Fibroblast of villous mesenchyme (primary cell): ENCODE results near the gene SAMD4B. TPM values are rescaled to one million over a fixed set of nuclear protein-coding genes. Genes with fewer than 3 reads are reported as not detected.
"Not testable (repeated sequence)": the region's sequence is repeated elsewhere in the genome, so short reads cannot be mapped to it uniquely, and the experiment has no call there.

ENCODE experiments used
- DNase-seq: peaks from one replicate; pipeline ENCODE4 v3.0.0-alpha.2; 2010; ENCODE audit warnings: low read depth
- H3K4me3 ChIP-seq: 2 replicates; pipeline ENCODE4 v1.5.1; 2011; ENCODE audit warnings: low read depth, mild to moderate bottlenecking, low read length
- CTCF ChIP-seq: IDR thresholded peaks from 2 replicates; pipeline ENCODE4 v1.5.1; 2012; ENCODE audit warnings: low read depth, mild to moderate bottlenecking, low read length; ENCODE audit not compliant: insufficient read depth
- total RNA-seq: library from RNA; depleted of rRNA; stranded (reverse); fragments of >200 nt; gene quantifications from 2 replicates; pipeline ENCODE4 v1.2.3, GENCODE V29; 2012

The SAMD4B gene
- total RNA-seq, 1 donor: 38.0 TPM

GRCh38 chr19:39335168-39335548 lies 7.1 kb upstream of the SAMD4B start:
- no peak for DNase-seq
- H3K4me3 ChIP-seq: no peak overlapping the region
- no peak for TF ChIP-seq CTCF

GRCh38 chr19:39336483-39336882 lies 5.7 kb upstream of the SAMD4B start:
- no peak for DNase-seq
- no peak for TF ChIP-seq CTCF
- no peak overlapping the region for H3K4me3 ChIP-seq

GRCh38 chr19:39339674-39340073 lies 2.5 kb upstream of the SAMD4B start:
- H3K4me3 ChIP-seq: no peak overlapping the region
- TF ChIP-seq CTCF: no peak
- no peak for DNase-seq

GRCh38 chr19:39340156-39340555 lies 2.1 kb upstream of the SAMD4B start:
- DNase-seq, H3K4me3 ChIP-seq: not testable (repeated sequence)

GRCh38 chr19:39341129-39341718 lies 997 bp upstream of the SAMD4B start:
- no peak for DNase-seq
- TF ChIP-seq CTCF: no peak
- H3K4me3 ChIP-seq: peak overlapping the region; percentile 84

- no peak for TF ChIP-seq CTCF
- DNase-seq: no peak
These were observed 555 bp downstream of the SAMD4B start for GRCh38 chr19:39342647-39343305.

GRCh38 chr19:39345956-39346355 lies 3.7 kb downstream of the SAMD4B start:
- no peak overlapping the region for H3K4me3 ChIP-seq
- no peak for DNase-seq
- TF ChIP-seq CTCF: peak; percentile 27

More at GRCh38 chr19:39342647-39343305, 555 bp downstream of the SAMD4B start:
- peak overlapping the region; percentile 90 for H3K4me3 ChIP-seq
